Common myeloid progenitor, CD34-positive (primary cell): ENCODE data around the gene MLEC.

Experiments
- CTCF ChIA-PET: fragments of 350-600 bp; sonication (Branson Sonifier 250); formaldehyde crosslinking; loops from one replicate; lab custom pipeline; 2021; ENCODE audit warnings: antibody characterized with exemption; lab: Charles Lee
- POLR2A ChIA-PET: fragments of 350-600 bp; sonication (Branson Sonifier 250); formaldehyde crosslinking; loops from one replicate; lab custom pipeline; 2021; ENCODE audit warnings: antibody characterized with exemption; lab: Charles Lee
- DNase-seq, 3 donors: peaks; one replicate each; pipeline versions ENCODE4 v3.0.0 to v3.0.0-alpha.2; 2013
- H3K27ac ChIP-seq, 2 experiments: 1 replicate in 1 of 2; 2 replicates in 1 of 2; pipeline ENCODE4 v1.7.0; 2013; ENCODE audit warnings: inconsistent platforms in 2 of 2, low read length in 2 of 2, mild to moderate bottlenecking in 2 of 2, low read depth in 1 of 2, moderate library complexity in 1 of 2; ENCODE audit not compliant: severe bottlenecking in 2 of 2, insufficient read depth in 1 of 2, poor library complexity in 1 of 2
- H3K27me3 ChIP-seq, 5 experiments: replicated peaks in 2 of 5; 1 replicate in 3 of 5; 2 replicates in 2 of 5; pipeline versions ENCODE4 v1.6.1 to v1.7.0; 2013; ENCODE audit warnings: low read length in 4 of 5, mild to moderate bottlenecking in 2 of 5, moderate library complexity in 2 of 5, inconsistent platforms in 1 of 5; ENCODE audit not compliant: insufficient read depth in 5 of 5, control insufficient read depth in 4 of 5
- H3K36me3 ChIP-seq, 4 experiments: 1 replicate in 2 of 4; 2 replicates in 2 of 4; pipeline versions ENCODE4 v1.6.1 to v1.7.0; 2013; ENCODE audit warnings: low read length in 3 of 4, control low read depth in 1 of 4, mild to moderate bottlenecking in 1 of 4; ENCODE audit not compliant: control insufficient read depth in 4 of 4, insufficient read depth in 4 of 4
- H3K4me1 ChIP-seq, 4 experiments: 1 replicate in 3 of 4; 2 replicates in 1 of 4; pipeline versions ENCODE4 v1.6.1 to v1.7.1; 2013; ENCODE audit warnings: low read length in 3 of 4, mild to moderate bottlenecking in 3 of 4, control low read depth in 1 of 4, inconsistent platforms in 1 of 4, moderate library complexity in 1 of 4; ENCODE audit not compliant: control insufficient read depth in 4 of 4, insufficient read depth in 4 of 4; ENCODE audit errors: control extremely low read depth in 1 of 4
- H3K4me3 ChIP-seq, 7 experiments: 1 replicate in 4 of 7; 2 replicates in 3 of 7; pipeline versions ENCODE4 v1.5.1 to v1.7.0; 2013; ENCODE audit warnings: mild to moderate bottlenecking in 7 of 7, low read length in 6 of 7, moderate library complexity in 6 of 7, inconsistent platforms in 2 of 7, low read depth in 2 of 7, control low read depth in 1 of 7; ENCODE audit not compliant: insufficient read depth in 4 of 7, control insufficient read depth in 1 of 7; ENCODE audit errors: extremely low read depth in 1 of 7
- H3K9me3 ChIP-seq, 5 experiments: 1 replicate in 4 of 5; 2 replicates in 1 of 5; pipeline versions ENCODE4 v1.6.1 to v1.7.1; 2013; ENCODE audit warnings: low read length in 4 of 5, mild to moderate bottlenecking in 2 of 5, inconsistent platforms in 1 of 5, low read depth in 1 of 5, moderate library complexity in 1 of 5; ENCODE audit not compliant: control insufficient read depth in 4 of 5, insufficient read depth in 2 of 5; ENCODE audit errors: control extremely low read depth in 1 of 5
- WGBS: methylation state at CpG from one replicate; pipeline ENCODE4 v1.1.5; 2013; ENCODE audit not compliant: insufficient coverage; 5-methylcytosine and 5-hydroxymethylcytosine counted together

MLEC gene

GRCh38 chr12:120652656-120653435, 34.1 kb upstream of the MLEC start:
- Histone ChIP-seq H3K36me3 (no peaks in the 10 kb centered on the region), H3K4me3 (no peak overlapping the region), H3K27me3 (peaks cover 0 to 28% (median 12%) of the 10 kb centered on the region in 5 experiments), H3K9me3 (no peaks in the 10 kb centered on the region), H3K27ac (no peak overlapping the region), H3K4me1 (peaks cover 0 to 17% (median 15%) of the 10 kb centered on the region in 4 experiments)
- POLR2A ChIA-PET: interaction anchor here (0.5 kb wide), 1 partner anchor 156 kb away, joined by 3 read pairs; no protein-coding TSS in a partner anchor
- no peak for DNase-seq
- WGBS: 83% methylated on average over 8 of the region's 10 CpGs
- CTCF ChIA-PET: interaction anchor here (1.1 to 3.0 kb wide), 4 partner anchors 8 to 71 kb away, joined by 4 to 11 read pairs (median 6); partner anchors contain the start of gene POP5

- Histone ChIP-seq H3K9me3 (no peaks in the 10 kb centered on the region), H3K27me3 (peaks cover 0 to 28% (median 12%) of the 10 kb centered on the region in 5 experiments), H3K27ac (no peak overlapping the region), H3K4me1 (peaks cover 0 to 16% (median 14%) of the 10 kb centered on the region in 4 experiments), H3K4me3 (no peak overlapping the region), H3K36me3 (no peaks in the 10 kb centered on the region)
- ChIA-PET CTCF (interaction anchor here (1.1 to 3.0 kb wide), 3 partner anchors 8 to 72 kb away, joined by 4 to 11 read pairs (median 8); partner anchors contain the start of gene POP5), POLR2A (no interaction called here)
- 95% methylated on average over 10 of the region's 11 CpGs for WGBS
- DNase-seq: no peak
Observed at GRCh38 chr12:120653611-120654010, 33.3 kb upstream of the MLEC start.

- ChIA-PET POLR2A (interaction anchor here (0.6 kb wide), 1 partner anchor 26 kb away, joined by 3 read pairs; no protein-coding TSS in a partner anchor), CTCF (interaction anchor here (0.8 to 3.0 kb wide), 2 partner anchors 46 to 53 kb away, joined by 3 to 11 read pairs; no protein-coding TSS in a partner anchor)
- Histone ChIP-seq H3K36me3 (no peaks in the 10 kb centered on the region), H3K9me3 (no peaks in the 10 kb centered on the region), H3K4me1 (peaks cover 0 to 7% (median 5%) of the 10 kb centered on the region in 4 experiments), H3K27ac (no peak overlapping the region), H3K4me3 (no peak overlapping the region), H3K27me3 (peaks cover 0 to 24% (median 10%) of the 10 kb centered on the region in 5 experiments)
- 93% methylated on average over 10 of the region's 10 CpGs for WGBS
- no peak for DNase-seq
Observed at GRCh38 chr12:120654656-120655055, 32.3 kb upstream of the MLEC start.

- CTCF ChIA-PET: interaction anchor here (1.9 to 5.8 kb wide), 2 partner anchors 8 to 11 kb away, joined by 6 to 47 read pairs; no protein-coding TSS in a partner anchor
- WGBS: 96% methylated on average over 12 of the region's 14 CpGs
- Histone ChIP-seq H3K36me3 (no peaks in the 10 kb centered on the region), H3K27ac (no peak overlapping the region), H3K9me3 (no peaks in the 10 kb centered on the region), H3K4me1 (no peaks in the 10 kb centered on the region), H3K4me3 (no peak overlapping the region), H3K27me3 (peaks cover 0 to 14% (median 0%) of the 10 kb centered on the region in 5 experiments)
- POLR2A ChIA-PET: no interaction called here
- no peak for DNase-seq
Observed at GRCh38 chr12:120656008-120656407, 30.9 kb upstream of the MLEC start.

- POLR2A ChIA-PET: no interaction called here
Observed at GRCh38 chr12:120658286-120659150, 28.4 kb upstream of the MLEC start.

GRCh38 chr12:120659151-120659525, 27.8 kb upstream of the MLEC start:
- H3K27ac ChIP-seq: no peak overlapping the region
- H3K9me3 ChIP-seq: no peaks in the 10 kb centered on the region
- ChIA-PET POLR2A (no interaction called here), CTCF (interaction anchor here (0.8 to 5.8 kb wide), 5 partner anchors 11 to 313 kb away, joined by 3 to 47 read pairs (median 4); no protein-coding TSS in a partner anchor)
- DNase-seq: no peak
- whole genome bisulfite sequencing: 88% methylated on average over 6 of the region's 8 CpGs
- no peaks in the 10 kb centered on the region for H3K36me3 ChIP-seq
- H3K4me3 ChIP-seq: no peak overlapping the region
- no peaks in the 10 kb centered on the region for H3K27me3 ChIP-seq
- H3K4me1 ChIP-seq: peaks cover 0 to 4% (median under 1%) of the 10 kb centered on the region in 4 experiments

More at GRCh38 chr12:120658286-120659150, 28.4 kb upstream of the MLEC start:
- H3K36me3 ChIP-seq: no peaks in the 10 kb centered on the region
- no peak overlapping the region for H3K27ac ChIP-seq
- H3K9me3 ChIP-seq: no peaks in the 10 kb centered on the region
- H3K4me3 ChIP-seq: no peak overlapping the region
- DNase-seq: no peak
- 94% methylated on average over 22 of the region's 22 CpGs for WGBS
- H3K4me1 ChIP-seq: peaks cover 0 to 4% (median under 1%) of the 10 kb centered on the region in 4 experiments
- H3K27me3 ChIP-seq: no peaks in the 10 kb centered on the region
- CTCF ChIA-PET: interaction anchor here (0.6 to 5.8 kb wide), 5 partner anchors 10 to 423 kb away, joined by 3 to 47 read pairs (median 4); no protein-coding TSS in a partner anchor
